Dermis microvascular lymphatic vessel endothelial cell (primary cell): Measurements from ENCODE around the gene NCMAP. TPM values are rescaled to one million over a fixed set of nuclear protein-coding genes. Genes with fewer than 3 reads are reported as not detected.
"Not testable (repeated sequence)": the region's sequence is repeated elsewhere in the genome, so short reads cannot be mapped to it uniquely, and the experiment has no call there.

ENCODE experiments used
- DNase-seq, 2 donors: peaks; one replicate each; pipeline versions ENCODE4 v3.0.0 to v3.0.0-alpha.2; 2010; ENCODE audit warnings: low read depth in 2 of 2
- total RNA-seq: library from RNA; depleted of rRNA; stranded (reverse); fragments of >200 nt; gene quantifications from 2 replicates; pipeline ENCODE4 v1.2.1, GENCODE V29; 2014

The NCMAP gene
- total RNA-seq, result not detected in 2 replicates

GRCh38 chr1:24555591-24556413, at the start of gene NCMAP:
Gene NCMAP (plus strand): TSS chr1:24556087. CDS start chr1:24595431, 39,344 bp downstream.
- no peak for DNase-seq

- no peak for DNase-seq
Observed at GRCh38 chr1:24506691-24507381, 49.1 kb upstream of the NCMAP start.

- no peak for DNase-seq
Observed at GRCh38 chr1:24507405-24507804, 48.5 kb upstream of the NCMAP start.

- DNase-seq, result no peak
Observed at GRCh38 chr1:24508911-24509310, 47.0 kb upstream of the NCMAP start.

GRCh38 chr1:24513706-24514105, 42.2 kb upstream of the NCMAP start:
- no peak for DNase-seq

GRCh38 chr1:24514946-24515345, 40.9 kb upstream of the NCMAP start:
- no peak for DNase-seq

- DNase-seq, result not testable (repeated sequence)
Observed at GRCh38 chr1:24515671-24516209, 40.1 kb upstream of the NCMAP start.

GRCh38 chr1:24516506-24516905, 39.4 kb upstream of the NCMAP start:
- DNase-seq, result no peak

GRCh38 chr1:24517898-24518297, 38.0 kb upstream of the NCMAP start:
- DNase-seq, result no peak

- DNase-seq, result not testable (repeated sequence)
Observed at GRCh38 chr1:24520282-24520681, 35.6 kb upstream of the NCMAP start.

- DNase-seq, result no peak
Observed at GRCh38 chr1:24525606-24526005, 30.3 kb upstream of the NCMAP start.

- no peak for DNase-seq
Observed at GRCh38 chr1:24526045-24526444, 29.8 kb upstream of the NCMAP start.

GRCh38 chr1:24526940-24527542, 28.8 kb upstream of the NCMAP start:
- peak; percentile 6 to 32 for DNase-seq

- DNase-seq, result no peak
Observed at GRCh38 chr1:24528744-24529143, 27.1 kb upstream of the NCMAP start.

GRCh38 chr1:24529292-24529691, 26.6 kb upstream of the NCMAP start:
- DNase-seq, result not testable (repeated sequence)

GRCh38 chr1:24535021-24535424, 20.9 kb upstream of the NCMAP start:
- no peak for DNase-seq

- no peak for DNase-seq
Observed at GRCh38 chr1:24535778-24536177, 20.1 kb upstream of the NCMAP start.

GRCh38 chr1:24536391-24536840, 19.5 kb upstream of the NCMAP start:
- no peak for DNase-seq

GRCh38 chr1:24540051-24540905, 15.6 kb upstream of the NCMAP start:
- DNase-seq, result no peak

GRCh38 chr1:24540906-24541710, 14.8 kb upstream of the NCMAP start:
- DNase-seq, result peak in 1 of 2 donors; percentile 34
